GM12801 (cell line): ENCODE measurements around the gene CFTR.

Source experiments
- CTCF ChIP-seq: IDR thresholded peaks from one replicate; pipeline ENCODE4 v1.5.1; 2011; ENCODE audit warnings: control low read depth; ENCODE audit not compliant: insufficient read length; ENCODE audit errors: extremely low read depth

Gene CFTR

GRCh38 chr7:117479225-117480054 lies at the start of gene CFTR:
CFTR (plus strand) TSS chr7:117480025; CDS start chr7:117480095, 70 bp downstream.
- TF ChIP-seq CTCF = no peak

GRCh38 chr7:117435475-117436043 lies 44.3 kb upstream of the CFTR start:
- TF ChIP-seq CTCF = no peak

- TF ChIP-seq CTCF = no peak
Observed at GRCh38 chr7:117444646-117445045, 35.2 kb upstream of the CFTR start.

- no peak for TF ChIP-seq CTCF
Observed at GRCh38 chr7:117445206-117445605, 34.6 kb upstream of the CFTR start.

GRCh38 chr7:117446220-117446815 lies 33.5 kb upstream of the CFTR start:
- no peak for TF ChIP-seq CTCF

- no peak for TF ChIP-seq CTCF
Observed at GRCh38 chr7:117448655-117449054, 31.2 kb upstream of the CFTR start.

- TF ChIP-seq CTCF = no peak
Observed at GRCh38 chr7:117458977-117459583, 20.7 kb upstream of the CFTR start.
